ENCODE results near the gene GPX2.

- TF ChIP-seq CTCF (conservative IDR thresholded peaks at IDR 0.05; ENCODE audit: low read depth, low read length) (no peak), POLR2A (IDR thresholded peaks at IDR 0.05; ENCODE audit: low read depth, low read length) (no peak), MXI1 (IDR thresholded peaks at IDR 0.05; ENCODE audit: borderline replicate concordance, low read depth, low read length) (no peak), SMC3 (IDR thresholded peaks at IDR 0.05; ENCODE audit: low read depth, low read length) (no peak), CEBPB (IDR thresholded peaks at IDR 0.05; ENCODE audit: low read depth, low read length) (no peak), RCOR1 (IDR thresholded peaks at IDR 0.05; ENCODE audit: insufficient replicate concordance, low read length) (no peak), USF2 (IDR thresholded peaks at IDR 0.05; ENCODE audit: low read depth, low read length) (no peak), RFX5 (IDR thresholded peaks at IDR 0.05; ENCODE audit: low read depth, low read length) (no peak), CHD1 (IDR thresholded peaks at IDR 0.05; ENCODE audit: low read depth, low read length) (no peak), MAFK (IDR thresholded peaks at IDR 0.05; ENCODE audit: low read depth, low read length) (no peak)
These were observed at the start of gene GPX2 for GRCh38 chr14:64942531-64943111.
